Glutamatergic neuron (in vitro differentiated cells): ENCODE data around the gene DUSP22. TPM values are rescaled to one million over a fixed set of nuclear protein-coding genes. Genes with fewer than 3 reads are reported as not detected.
"Not testable (repeated sequence)": the region's sequence is repeated elsewhere in the genome, so short reads cannot be mapped to it uniquely, and the experiment has no call there.

Source experiments
- DNase-seq: peaks from one replicate; pipeline ENCODE4 v3.0.0; 2022
- H3K27ac Mint-ChIP-seq: one replicate; pipeline ENCODE4 v1.8.0; 2020; ENCODE audit warnings: mild to moderate bottlenecking, mixed read lengths, inconsistent platforms; ENCODE audit not compliant: unreplicated experiment
- H3K27me3 Mint-ChIP-seq: one replicate; pipeline ENCODE4 v1.8.0; 2020; ENCODE audit warnings: mild to moderate bottlenecking, moderate library complexity, mixed read lengths, inconsistent platforms; ENCODE audit not compliant: unreplicated experiment
- H3K36me3 Mint-ChIP-seq: one replicate; pipeline ENCODE4 v1.8.0; 2020; ENCODE audit warnings: mild to moderate bottlenecking, mixed read lengths, inconsistent platforms; ENCODE audit not compliant: unreplicated experiment
- H3K4me1 Mint-ChIP-seq: one replicate; pipeline ENCODE4 v1.8.0; 2020; ENCODE audit warnings: mild to moderate bottlenecking, low read depth, mixed read lengths, inconsistent platforms; ENCODE audit not compliant: unreplicated experiment
- H3K4me3 Mint-ChIP-seq: one replicate; pipeline ENCODE4 v1.8.0; 2020; ENCODE audit warnings: mild to moderate bottlenecking, mixed read lengths, inconsistent platforms; ENCODE audit not compliant: unreplicated experiment
- H3K9me3 Mint-ChIP-seq: one replicate; pipeline ENCODE4 v1.8.0; 2020; ENCODE audit warnings: mild to moderate bottlenecking, moderate library complexity, mixed read lengths, inconsistent platforms; ENCODE audit not compliant: unreplicated experiment
- total RNA-seq: library from RNA; stranded (reverse); fragmentation: NEBNext Ultra II Directional; extraction: Animal tissue kit (Norgen Biotek cat#: 25700); gene quantifications from one replicate; pipeline ENCODE4 v1.2.1, GENCODE V29; 2021; ENCODE audit not compliant: unreplicated experiment
- TF ChIP-seq, protein P1 (sequence below): fragments of 200-600 bp; sonication (generic); IDR thresholded peaks from one replicate; pipeline ENCODE4 v1.5.0; 2021; ENCODE audit not compliant: partially characterized antibody, unreplicated experiment

The DUSP22 gene
- total RNA-seq, 1 donor from 2014 or later, result 40.4 TPM

DNA sequence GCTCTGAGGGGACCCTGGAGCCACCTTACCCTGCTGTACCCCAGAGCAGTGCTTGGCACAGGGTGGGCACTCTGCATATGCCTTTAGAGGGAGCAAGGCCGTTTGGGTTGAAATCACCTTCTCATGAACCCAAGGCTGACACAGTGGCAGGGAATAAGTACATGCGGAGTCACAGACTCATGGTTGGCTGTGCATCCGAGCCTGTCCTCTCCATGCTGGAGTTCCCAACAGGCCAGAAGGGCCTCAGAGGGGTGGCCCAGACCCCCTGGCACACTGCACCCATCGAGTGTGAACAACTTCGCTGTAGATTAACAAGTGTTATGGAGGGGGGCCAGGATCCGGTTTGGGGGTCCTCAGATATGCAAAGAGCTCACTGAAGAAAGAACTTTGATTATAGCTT is 78.3 kb downstream of the DUSP22 start:
- Mint-ChIP-seq H3K9me3 (peaks cover 35% of the 10 kb centered on the region), H3K36me3 (peaks cover 15% of the 10 kb centered on the region), H3K27ac (no peak overlapping the region), H3K4me3 (peak overlapping the region; percentile 21), H3K27me3 (peaks cover 34% of the 10 kb centered on the region), H3K4me1 (no peaks in the 10 kb centered on the region)
- TF ChIP-seq, protein P1, sequence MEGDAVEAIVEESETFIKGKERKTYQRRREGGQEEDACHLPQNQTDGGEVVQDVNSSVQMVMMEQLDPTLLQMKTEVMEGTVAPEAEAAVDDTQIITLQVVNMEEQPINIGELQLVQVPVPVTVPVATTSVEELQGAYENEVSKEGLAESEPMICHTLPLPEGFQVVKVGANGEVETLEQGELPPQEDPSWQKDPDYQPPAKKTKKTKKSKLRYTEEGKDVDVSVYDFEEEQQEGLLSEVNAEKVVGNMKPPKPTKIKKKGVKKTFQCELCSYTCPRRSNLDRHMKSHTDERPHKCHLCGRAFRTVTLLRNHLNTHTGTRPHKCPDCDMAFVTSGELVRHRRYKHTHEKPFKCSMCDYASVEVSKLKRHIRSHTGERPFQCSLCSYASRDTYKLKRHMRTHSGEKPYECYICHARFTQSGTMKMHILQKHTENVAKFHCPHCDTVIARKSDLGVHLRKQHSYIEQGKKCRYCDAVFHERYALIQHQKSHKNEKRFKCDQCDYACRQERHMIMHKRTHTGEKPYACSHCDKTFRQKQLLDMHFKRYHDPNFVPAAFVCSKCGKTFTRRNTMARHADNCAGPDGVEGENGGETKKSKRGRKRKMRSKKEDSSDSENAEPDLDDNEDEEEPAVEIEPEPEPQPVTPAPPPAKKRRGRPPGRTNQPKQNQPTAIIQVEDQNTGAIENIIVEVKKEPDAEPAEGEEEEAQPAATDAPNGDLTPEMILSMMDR, result no peak
- DNase-seq, result no peak

DNA sequence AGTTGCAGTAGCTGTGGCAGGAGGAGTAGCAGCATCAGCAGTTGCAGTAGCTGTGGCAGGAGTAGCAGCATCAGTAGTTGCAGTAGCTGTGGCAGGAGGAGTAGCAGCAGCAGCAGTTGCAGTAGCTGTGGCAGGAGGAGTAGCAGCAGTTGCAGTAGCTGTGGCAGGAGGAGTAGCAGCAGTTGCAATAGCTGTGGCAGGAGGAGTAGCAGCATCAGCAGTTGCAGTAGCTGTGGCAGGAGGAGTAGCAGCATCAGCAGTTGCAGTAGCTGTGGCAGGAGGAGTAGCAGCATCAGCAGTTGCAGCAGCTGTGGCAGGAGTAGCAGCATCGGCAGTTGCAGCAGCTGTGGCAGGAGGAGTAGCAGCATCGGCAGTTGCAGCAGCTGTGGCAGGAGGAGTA is 79.6 kb downstream of the DUSP22 start:
- peaks cover 33% of the 10 kb centered on the region for H3K27me3 Mint-ChIP-seq
- H3K27ac Mint-ChIP-seq, H3K4me3 Mint-ChIP-seq, H3K4me1 Mint-ChIP-seq, DNase-seq: not testable (repeated sequence)
- H3K36me3 Mint-ChIP-seq, result peaks cover 13% of the 10 kb centered on the region
- H3K9me3 Mint-ChIP-seq, result peaks cover 39% of the 10 kb centered on the region

DNA sequence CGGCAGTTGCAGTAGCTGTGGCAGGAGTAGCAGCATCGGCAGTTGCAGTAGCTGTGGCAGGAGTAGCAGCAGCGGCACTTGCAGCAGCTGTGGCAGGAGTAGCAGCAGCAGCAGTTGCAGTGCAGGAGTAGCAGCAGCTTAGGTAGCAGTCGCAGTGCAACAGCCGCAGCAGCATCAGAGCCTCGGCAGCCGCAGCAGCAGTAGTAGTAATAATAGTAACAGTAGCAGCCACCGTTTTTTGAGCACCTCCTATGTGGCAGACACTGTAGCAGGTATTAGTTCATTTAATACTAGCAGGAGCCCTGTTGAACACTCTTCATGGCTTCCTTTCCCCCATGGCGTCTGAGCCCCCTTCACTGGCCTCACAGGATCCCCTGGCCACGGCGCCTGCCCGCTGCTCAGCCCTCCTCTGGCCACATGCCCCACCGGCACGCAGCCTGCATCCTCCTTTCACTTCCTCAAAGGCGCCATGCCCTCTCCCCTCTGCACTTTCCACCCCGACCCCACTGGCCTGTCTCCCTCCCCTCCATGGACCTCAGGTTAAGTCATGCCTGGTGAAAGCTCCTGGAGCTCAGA is 80.1 kb downstream of the DUSP22 start:
- DNase-seq, result no peak
- Mint-ChIP-seq H3K4me3 (no peak overlapping the region), H3K27ac (no peak overlapping the region), H3K4me1 (no peaks in the 10 kb centered on the region), H3K36me3 (peaks cover 13% of the 10 kb centered on the region), H3K27me3 (peaks cover 29% of the 10 kb centered on the region), H3K9me3 (peaks cover 40% of the 10 kb centered on the region)
- TF ChIP-seq, protein P1, result no peak

DNA sequence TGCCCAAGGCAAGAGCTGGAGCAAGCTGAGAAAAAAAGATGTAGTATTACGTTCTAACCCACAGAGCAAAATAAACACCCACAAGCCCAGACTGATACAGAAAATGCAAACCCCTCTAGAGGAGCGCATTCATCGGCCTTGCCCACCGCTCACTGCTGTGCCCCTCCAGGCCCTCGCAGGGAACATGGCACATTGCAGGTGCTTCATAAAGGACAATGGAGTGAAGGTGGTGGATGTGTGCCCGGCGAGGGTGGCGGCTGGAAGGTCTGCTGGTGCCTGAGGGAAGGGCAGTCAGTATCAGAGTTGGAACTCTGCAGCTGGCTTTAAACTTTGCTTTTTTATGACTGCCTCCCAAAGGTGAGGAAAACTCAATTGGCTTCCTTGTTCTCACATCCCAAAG is 80.7 kb downstream of the DUSP22 start:
- Mint-ChIP-seq H3K4me3 (no peak overlapping the region), H3K27me3 (peaks cover 24% of the 10 kb centered on the region), H3K4me1 (no peaks in the 10 kb centered on the region), H3K36me3 (peaks cover 13% of the 10 kb centered on the region), H3K9me3 (peaks cover 37% of the 10 kb centered on the region), H3K27ac (no peak overlapping the region)
- DNase-seq, result no peak
- TF ChIP-seq, protein P1, result no peak

DNA sequence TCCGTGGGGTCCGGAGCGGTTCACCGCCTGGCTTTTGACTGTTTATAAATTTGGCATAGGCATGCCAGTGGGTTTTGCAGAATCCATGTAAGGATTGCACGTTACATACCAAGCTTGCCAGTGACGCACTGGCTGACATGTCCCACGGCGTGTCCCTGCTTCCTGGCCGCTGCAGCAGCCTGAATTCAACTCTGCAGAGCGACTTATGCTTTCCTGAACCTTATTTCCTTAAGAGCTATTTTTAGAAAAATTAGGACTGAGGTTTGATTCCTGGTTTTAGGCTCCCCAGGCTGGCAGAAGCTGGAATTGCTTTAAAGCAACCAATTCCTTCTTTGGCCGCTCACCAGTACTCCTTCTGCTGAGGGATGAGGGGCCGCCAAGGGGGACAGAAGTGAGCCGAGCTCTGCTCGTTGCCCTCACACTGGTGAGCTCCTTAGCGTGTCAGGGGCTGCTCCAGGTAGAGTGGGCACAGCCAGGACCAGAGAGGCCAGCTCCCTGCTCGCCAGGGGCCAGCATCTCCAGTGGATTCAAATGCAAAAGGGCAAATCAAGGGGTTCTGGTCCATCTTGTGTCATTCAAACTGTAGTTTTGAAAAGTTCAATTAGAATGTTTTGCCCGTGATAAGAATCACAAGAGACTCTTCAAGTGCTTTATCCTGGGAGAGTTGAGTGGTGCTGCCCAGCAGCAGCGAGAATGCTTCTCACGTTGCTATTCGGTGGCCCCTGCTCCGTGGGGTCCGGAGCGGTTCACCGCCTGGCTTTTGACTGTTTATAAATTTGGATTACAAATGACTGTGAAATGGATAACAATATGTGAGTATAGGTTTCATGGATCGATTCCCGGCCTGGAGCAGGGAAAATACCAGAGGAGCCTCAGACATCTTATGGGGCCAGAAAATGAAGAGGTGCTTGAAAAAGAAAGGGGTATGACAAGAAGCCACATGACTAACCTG is 81.8 kb downstream of the DUSP22 start:
- Mint-ChIP-seq H3K4me1 (no peaks in the 10 kb centered on the region), H3K4me3 (no peak overlapping the region), H3K9me3 (peaks cover 41% of the 10 kb centered on the region), H3K27me3 (peaks cover 23% of the 10 kb centered on the region), H3K36me3 (peaks cover 13% of the 10 kb centered on the region), H3K27ac (no peak overlapping the region)
- TF ChIP-seq, protein P1, result no peak
- DNase-seq, result no peak
